Measurements from ENCODE around the gene TANC1. TPM values are rescaled to one million over a fixed set of nuclear protein-coding genes. Genes with fewer than 3 reads are reported as not detected.

Gene TANC1
- total RNA-seq, 1 donor, result 34.7 TPM

- Histone ChIP-seq H3K4me1 (ENCODE audit: insufficient read depth, low read length) (peaks cover 43% of the 10 kb centered on the region), H2AFZ (ENCODE audit: low read length) (peak overlapping the region; percentile 8), H4K20me1 (ENCODE audit: insufficient read depth, low read length) (peaks cover 2% of the 10 kb centered on the region), H3K36me3 (ENCODE audit: insufficient read depth, low read length) (no peaks in the 10 kb centered on the region), H3K79me2 (ENCODE audit: insufficient read depth, low read length) (peaks cover 44% of the 10 kb centered on the region), H3K27ac (ENCODE audit: low read depth, low read length) (peak overlapping the region; percentile 72), H3K27me3 (ENCODE audit: insufficient read depth, low read length) (no peaks in the 10 kb centered on the region), H3K9me3 (ENCODE audit: low read depth, low read length) (no peaks in the 10 kb centered on the region), H3K4me2 (ENCODE audit: insufficient read depth, low read length) (peak overlapping the region; percentile 43), H3K4me3 (ENCODE audit: insufficient read depth, low read length) (no peak overlapping the region)
- DNase-seq (ENCODE audit: insufficient read length, low spot score, missing footprints), result peak; percentile 75
- TF ChIP-seq, protein P1, sequence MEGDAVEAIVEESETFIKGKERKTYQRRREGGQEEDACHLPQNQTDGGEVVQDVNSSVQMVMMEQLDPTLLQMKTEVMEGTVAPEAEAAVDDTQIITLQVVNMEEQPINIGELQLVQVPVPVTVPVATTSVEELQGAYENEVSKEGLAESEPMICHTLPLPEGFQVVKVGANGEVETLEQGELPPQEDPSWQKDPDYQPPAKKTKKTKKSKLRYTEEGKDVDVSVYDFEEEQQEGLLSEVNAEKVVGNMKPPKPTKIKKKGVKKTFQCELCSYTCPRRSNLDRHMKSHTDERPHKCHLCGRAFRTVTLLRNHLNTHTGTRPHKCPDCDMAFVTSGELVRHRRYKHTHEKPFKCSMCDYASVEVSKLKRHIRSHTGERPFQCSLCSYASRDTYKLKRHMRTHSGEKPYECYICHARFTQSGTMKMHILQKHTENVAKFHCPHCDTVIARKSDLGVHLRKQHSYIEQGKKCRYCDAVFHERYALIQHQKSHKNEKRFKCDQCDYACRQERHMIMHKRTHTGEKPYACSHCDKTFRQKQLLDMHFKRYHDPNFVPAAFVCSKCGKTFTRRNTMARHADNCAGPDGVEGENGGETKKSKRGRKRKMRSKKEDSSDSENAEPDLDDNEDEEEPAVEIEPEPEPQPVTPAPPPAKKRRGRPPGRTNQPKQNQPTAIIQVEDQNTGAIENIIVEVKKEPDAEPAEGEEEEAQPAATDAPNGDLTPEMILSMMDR (IDR thresholded peaks at IDR 0.05; ENCODE audit: extremely low read depth, low read depth, low read length), result no peak
Measured at GRCh38 chr2:159046966-159047365, 78.5 kb downstream of the TANC1 start.

GRCh38 chr2:159050426-159050825 is 82.0 kb downstream of the TANC1 start:
- Histone ChIP-seq H3K4me1 (ENCODE audit: insufficient read depth, low read length) (peaks cover 38% of the 10 kb centered on the region), H3K27ac (ENCODE audit: low read depth, low read length) (no peak overlapping the region), H3K9me3 (ENCODE audit: low read depth, low read length) (no peaks in the 10 kb centered on the region), H4K20me1 (ENCODE audit: insufficient read depth, low read length) (no peaks in the 10 kb centered on the region), H3K36me3 (ENCODE audit: insufficient read depth, low read length) (no peaks in the 10 kb centered on the region), H3K4me3 (ENCODE audit: insufficient read depth, low read length) (no peak overlapping the region), H3K79me2 (ENCODE audit: insufficient read depth, low read length) (peaks cover 43% of the 10 kb centered on the region), H3K4me2 (ENCODE audit: insufficient read depth, low read length) (no peak overlapping the region), H3K27me3 (ENCODE audit: insufficient read depth, low read length) (no peaks in the 10 kb centered on the region), H2AFZ (ENCODE audit: low read length) (no peak overlapping the region)
- DNase-seq (ENCODE audit: insufficient read length, low spot score, missing footprints), result no peak
- TF ChIP-seq, protein P1 (IDR thresholded peaks at IDR 0.05; ENCODE audit: extremely low read depth, low read depth, low read length), result no peak

DNA sequence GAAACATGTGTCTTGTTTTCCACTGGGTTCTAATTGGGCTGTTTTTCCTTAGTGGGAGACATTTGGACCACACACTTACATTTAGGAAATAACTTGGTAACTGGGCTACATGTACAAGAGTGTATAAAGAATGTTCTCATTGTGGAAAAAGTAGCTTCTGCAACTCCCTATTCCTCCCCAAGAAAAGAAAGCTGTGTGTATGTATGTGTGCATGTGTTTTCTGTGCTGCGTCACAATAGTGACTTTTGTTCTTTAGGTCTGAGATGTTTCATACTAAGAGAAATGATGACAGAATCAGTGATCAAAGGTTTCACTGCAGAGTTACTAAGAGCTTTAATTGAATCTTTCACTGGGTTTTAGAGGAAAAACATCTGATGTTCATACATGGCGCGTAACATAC is 82.7 kb downstream of the TANC1 start:
- Histone ChIP-seq H3K4me1 (ENCODE audit: insufficient read depth, low read length) (peaks cover 31% of the 10 kb centered on the region), H2AFZ (ENCODE audit: low read length) (no peak overlapping the region), H3K79me2 (ENCODE audit: insufficient read depth, low read length) (peaks cover 45% of the 10 kb centered on the region), H4K20me1 (ENCODE audit: insufficient read depth, low read length) (no peaks in the 10 kb centered on the region), H3K4me3 (ENCODE audit: insufficient read depth, low read length) (no peak overlapping the region), H3K27me3 (ENCODE audit: insufficient read depth, low read length) (no peaks in the 10 kb centered on the region), H3K27ac (ENCODE audit: low read depth, low read length) (no peak overlapping the region), H3K9me3 (ENCODE audit: low read depth, low read length) (no peaks in the 10 kb centered on the region), H3K4me2 (ENCODE audit: insufficient read depth, low read length) (no peak overlapping the region), H3K36me3 (ENCODE audit: insufficient read depth, low read length) (no peaks in the 10 kb centered on the region)
- TF ChIP-seq, protein P1 (IDR thresholded peaks at IDR 0.05; ENCODE audit: extremely low read depth, low read depth, low read length), result no peak
- no peak for DNase-seq (ENCODE audit: insufficient read length, low spot score, missing footprints)

- Histone ChIP-seq H3K4me2 (ENCODE audit: insufficient read depth, low read length) (no peak overlapping the region), H3K27me3 (ENCODE audit: insufficient read depth, low read length) (no peaks in the 10 kb centered on the region), H2AFZ (ENCODE audit: low read length) (no peak overlapping the region), H3K27ac (ENCODE audit: low read depth, low read length) (no peak overlapping the region), H3K79me2 (ENCODE audit: insufficient read depth, low read length) (peaks cover 48% of the 10 kb centered on the region), H3K4me1 (ENCODE audit: insufficient read depth, low read length) (peaks cover 26% of the 10 kb centered on the region), H3K9me3 (ENCODE audit: low read depth, low read length) (no peaks in the 10 kb centered on the region), H3K36me3 (ENCODE audit: insufficient read depth, low read length) (no peaks in the 10 kb centered on the region), H3K4me3 (ENCODE audit: insufficient read depth, low read length) (no peak overlapping the region), H4K20me1 (ENCODE audit: insufficient read depth, low read length) (no peaks in the 10 kb centered on the region)
- TF ChIP-seq, protein P1 (IDR thresholded peaks at IDR 0.05; ENCODE audit: extremely low read depth, low read depth, low read length), result no peak
- DNase-seq (ENCODE audit: insufficient read length, low spot score, missing footprints), result no peak
Measured at GRCh38 chr2:159051661-159052060, 83.2 kb downstream of the TANC1 start.

Data from osteoblast (primary cell).